HepG2 (cell line): ENCODE results near the gene HSPA4L. TPM values are rescaled to one million over a fixed set of nuclear protein-coding genes. Genes with fewer than 3 reads are reported as not detected.

Experiments used
- ATAC-seq: fragments of 200-7000 bp; cut with Tn5 transposase; 3 replicates; pipeline ENCODE4 v1.9.1; 2020; ENCODE audit warnings: mild to moderate bottlenecking, moderate library complexity
- BruUV-seq: library from RNA; stranded (reverse); fragments of 400-500 nt; replicated peaks from 2 replicates; lab custom pipeline; 2021; lab: Mats Ljungman, UMichigan
- CTCF ChIA-PET: fragments of 300-600 bp; formaldehyde crosslinking; extraction: SDS; loops from one replicate; lab custom pipeline; 2021; ENCODE audit warnings: low total read pairs, inconsistent platforms, low intra/inter-chr PET ratio; lab: Yijun Ruan, JAX
- POLR2A ChIA-PET: fragments of 350-600 bp; sonication (Branson Sonifier 250); formaldehyde crosslinking; loops from one replicate; lab custom pipeline; 2020; ENCODE audit warnings: antibody characterized with exemption, inconsistent platforms; lab: Yijun Ruan, JAX
- DNase-seq: peaks from one replicate; pipeline ENCODE4 v3.0.0-alpha.2; 2015; ENCODE audit warnings: low spot score
- FAIRE-seq: peaks from 3 replicates; lab custom pipeline; 2011; peaks lifted over from hg19 to GRCh38; lab: Jason Lieb, UNC
- H2AFZ ChIP-seq: one replicate; pipeline ENCODE4 v1.6.1; 2011; ENCODE audit warnings: low read length, inconsistent platforms
- H3K27ac ChIP-seq: fragments of 300-600 bp; 3 replicates; pipeline ENCODE4 v1.8.0; 2011; ENCODE audit warnings: mixed run types, mild to moderate bottlenecking, mixed read lengths, low read length, inconsistent platforms; ENCODE audit not compliant: insufficient read depth; ENCODE audit errors: extremely low read length
- H3K27me3 ChIP-seq, 2 experiments: fragments of 200-600 bp in 1 of 2; 2 replicates in 1 of 2; 3 replicates in 1 of 2; pipeline versions ENCODE4 v1.6.0 to v1.8.0; 2011; ENCODE audit warnings: low read length in 2 of 2, mild to moderate bottlenecking in 2 of 2, moderate library complexity in 2 of 2, inconsistent platforms in 1 of 2; ENCODE audit not compliant: insufficient read depth in 2 of 2, control insufficient read depth in 1 of 2
- H3K36me3 ChIP-seq, 2 experiments: fragments of 200-600 bp in 1 of 2; replicated peaks in 1 of 2; 2 replicates in 1 of 2; 3 replicates in 1 of 2; pipeline versions ENCODE4 v1.5.1 to v1.8.0; 2011; ENCODE audit warnings: low read length in 2 of 2, inconsistent platforms in 1 of 2; ENCODE audit not compliant: insufficient read depth in 2 of 2, control insufficient read depth in 1 of 2
- H3K4me1 ChIP-seq: 2 replicates; pipeline ENCODE4 v1.5.1; 2012; ENCODE audit warnings: low read length, inconsistent platforms; ENCODE audit not compliant: insufficient read depth
- H3K4me2 ChIP-seq: 2 replicates; pipeline ENCODE4 v1.6.0; 2011; ENCODE audit warnings: low read depth, low read length, inconsistent platforms
- H3K4me3 ChIP-seq, 3 experiments: fragments of 200-600 bp in 1 of 3; sonication (generic), shearing (Covaris generic) in 1 of 3; replicated peaks in 1 of 3; 2 replicates each; pipeline ENCODE4 v1.5.1; 2011 to 2016; ENCODE audit warnings: low read length in 3 of 3, inconsistent platforms in 2 of 3, low read depth in 2 of 3, mild to moderate bottlenecking in 2 of 3, control low read depth in 1 of 3, mixed read lengths in 1 of 3; ENCODE audit not compliant: insufficient read depth in 1 of 3
- H3K79me2 ChIP-seq: one replicate; pipeline ENCODE4 v1.6.1; 2011; ENCODE audit warnings: low read length, inconsistent platforms; ENCODE audit not compliant: insufficient read depth
- H3K9ac ChIP-seq: 2 replicates; pipeline ENCODE4 v1.6.0; 2011; ENCODE audit warnings: mild to moderate bottlenecking, low read depth, low read length, inconsistent platforms; ENCODE audit not compliant: insufficient read depth
- H3K9me3 ChIP-seq: 2 replicates; pipeline ENCODE4 v1.5.1; 2012; ENCODE audit warnings: mild to moderate bottlenecking, low read length
- H4K20me1 ChIP-seq: 2 replicates; pipeline ENCODE4 v1.6.0; 2011; ENCODE audit warnings: inconsistent platforms, mild to moderate bottlenecking, low read length, moderate library complexity; ENCODE audit not compliant: insufficient read depth
- DBP ChIP-seq: sonication (generic); formaldehyde crosslinking; IDR thresholded peaks from 2 replicates; pipeline ENCODE4 v1.4.0; 2020; ENCODE audit warnings: missing genetic modification reagents; ENCODE audit errors: not compliant biosample characterization
- ETV5 ChIP-seq: IDR thresholded peaks from 2 replicates; pipeline ENCODE4 v1.6.1; 2018; ENCODE audit warnings: missing biosample characterization, missing genetic modification reagents, inconsistent platforms, borderline replicate concordance
- HOXA9 ChIP-seq: sonication (generic); formaldehyde crosslinking; IDR thresholded peaks from 2 replicates; pipeline ENCODE4 v1.8.1; 2022; ENCODE audit warnings: missing genetic modification reagents, mild to moderate bottlenecking, moderate library complexity, borderline replicate concordance
- JDP2 ChIP-seq: sonication (generic); formaldehyde crosslinking; IDR thresholded peaks from 2 replicates; pipeline ENCODE4 v1.8.1; 2022; ENCODE audit warnings: missing genetic modification reagents, borderline replicate concordance
- JUN ChIP-seq: sonication (generic); formaldehyde crosslinking; IDR thresholded peaks from 2 replicates; pipeline ENCODE4 v1.4.0; 2020; ENCODE audit warnings: mild to moderate bottlenecking, missing genetic modification reagents
- MIXL1 ChIP-seq: IDR thresholded peaks from 2 replicates; pipeline ENCODE4 v1.6.1; 2016
- MXI1 ChIP-seq: IDR thresholded peaks from 3 replicates; pipeline ENCODE4 v1.6.1; 2012; ENCODE audit warnings: low read depth, low read length, inconsistent platforms, borderline replicate concordance
- NFYB ChIP-seq: sonication (generic); formaldehyde crosslinking; IDR thresholded peaks from 2 replicates; pipeline ENCODE4 v1.4.0; 2020; ENCODE audit warnings: missing genetic modification reagents
- PTBP1 ChIP-seq: fragments of 200-400 bp; formaldehyde crosslinking; IDR thresholded peaks from 2 replicates; pipeline ENCODE4 v1.6.1; 2018; ENCODE audit warnings: low read length, low read depth; ENCODE audit not compliant: poor library complexity, severe bottlenecking
- REXO4 ChIP-seq: sonication (generic); formaldehyde crosslinking; IDR thresholded peaks from 2 replicates; pipeline ENCODE4 v1.8.0; 2022; ENCODE audit warnings: missing genetic modification reagents, mild to moderate bottlenecking, borderline replicate concordance
- U2AF2 ChIP-seq: fragments of 200-400 bp; formaldehyde crosslinking; IDR thresholded peaks from 2 replicates; pipeline ENCODE4 v1.6.1; 2017; ENCODE audit warnings: low read depth, mild to moderate bottlenecking, low read length
- ZBTB25 ChIP-seq: IDR thresholded peaks from 2 replicates; pipeline ENCODE4 v1.6.1; 2018; ENCODE audit warnings: missing genetic modification reagents
- ZBTB7B ChIP-seq: sonication (generic); formaldehyde crosslinking; IDR thresholded peaks from 2 replicates; pipeline ENCODE4 v1.4.0; 2020; ENCODE audit warnings: missing genetic modification reagents
- ZFP36L1 ChIP-seq: sonication (generic); formaldehyde crosslinking; IDR thresholded peaks from 2 replicates; pipeline ENCODE4 v1.8.0; 2022; ENCODE audit warnings: mild to moderate bottlenecking, missing genetic modification reagents, moderate library complexity
- ZNF143 ChIP-seq: sonication (generic); formaldehyde crosslinking; IDR thresholded peaks from 2 replicates; pipeline ENCODE4 v1.4.0; 2020; ENCODE audit warnings: missing genetic modification reagents
- ZNF3 ChIP-seq: IDR thresholded peaks from 2 replicates; pipeline ENCODE4 v1.7.0; 2017; ENCODE audit warnings: inconsistent platforms
- ZNF614 ChIP-seq: IDR thresholded peaks from 2 replicates; pipeline ENCODE4 v1.6.1; 2018; ENCODE audit warnings: missing biosample characterization, missing genetic modification reagents, inconsistent platforms, borderline replicate concordance
- WGBS: methylation state at CpG from one replicate; pipeline ENCODE4 v1.1.6; 2017; ENCODE audit warnings: low lambda C conversion rate; 5-methylcytosine and 5-hydroxymethylcytosine counted together
- in situ Hi-C: cut with HindIII; loops from 2 replicates; pipeline ENCODE4 v1.10.0; 2017; ENCODE audit warnings: low pct_unique_long_range_greater_than_20kb; ENCODE audit not compliant: extremely low pct_ligation_motif_present
- intact Hi-C: fragments of 100-400 bp; cut with micrococcal nuclease; formaldehyde crosslinking; loops from one replicate; pipeline ENCODE4 v1.10.0; 2022; ENCODE audit not compliant: unreplicated experiment
- polyA plus RNA-seq, 8 experiments: library from polyadenylated mRNA; depleted of rRNA in 3 of 8; stranded (reverse) in 7 of 8; unstranded in 1 of 8; fragments of >200 nt; fragmentation: Illumina TruSeq in 4 of 8; extraction: Trizol in 4 of 8; gene quantifications; 2 replicates each; pipeline versions ENCODE4 v1.2.1 to v1.2.3, GENCODE V29; 2011 to 2016; ENCODE audit warnings: low read depth in 4 of 8, missing spikeins in 1 of 8, mixed read lengths in 1 of 8; ENCODE audit not compliant: insufficient read depth in 1 of 8
- total RNA-seq, 5 experiments: library from RNA; depleted of rRNA; stranded (reverse); fragments of >200 nt; fragmentation: Illumina TruSeq; extraction: Trizol; gene quantifications; 2 replicates each; pipeline ENCODE4 v1.2.3, GENCODE V29; 2016; ENCODE audit warnings: low read depth in 1 of 5
- TF ChIP-seq, protein P1 (sequence below): IDR thresholded peaks from 2 replicates; pipeline ENCODE4 v1.6.1; 2016; ENCODE audit warnings: control low read depth

HSPA4L gene
- total and polyA plus RNA-seq, 2 of the 13 experiments (the other 11 are each of a cell fraction or from before 2014, with no cell fraction given): 3.7 to 31.5 TPM

- peak overlapping the region; percentile 58 for H3K4me2 ChIP-seq
- CTCF ChIA-PET: no interaction called here
- H3K9me3 ChIP-seq: no peaks in the 10 kb centered on the region
- H3K79me2 ChIP-seq: no peaks in the 10 kb centered on the region
- ATAC-seq: peak; percentile 24
- no TSS peak for BruUV-seq
- peak overlapping the region; percentile 18 to 41 (median 21); a peak in 3 of 6 replicates for H3K4me3 ChIP-seq
- peak overlapping the region; percentile 84 for H2AFZ ChIP-seq
- no peak overlapping the region for H3K9ac ChIP-seq
- TF ChIP-seq ZNF3 (CRISPR knock-in tag) (no peak), PTBP1 (no peak), MIXL1 (CRISPR knock-in tag) (no peak), ETV5 (CRISPR knock-in tag) (no peak)
- TF ChIP-seq, protein P1, sequence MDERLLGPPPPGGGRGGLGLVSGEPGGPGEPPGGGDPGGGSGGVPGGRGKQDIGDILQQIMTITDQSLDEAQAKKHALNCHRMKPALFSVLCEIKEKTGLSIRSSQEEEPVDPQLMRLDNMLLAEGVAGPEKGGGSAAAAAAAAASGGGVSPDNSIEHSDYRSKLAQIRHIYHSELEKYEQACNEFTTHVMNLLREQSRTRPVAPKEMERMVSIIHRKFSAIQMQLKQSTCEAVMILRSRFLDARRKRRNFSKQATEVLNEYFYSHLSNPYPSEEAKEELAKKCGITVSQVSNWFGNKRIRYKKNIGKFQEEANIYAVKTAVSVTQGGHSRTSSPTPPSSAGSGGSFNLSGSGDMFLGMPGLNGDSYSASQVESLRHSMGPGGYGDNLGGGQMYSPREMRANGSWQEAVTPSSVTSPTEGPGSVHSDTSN: peak; percentile 75
- no peaks in the 10 kb centered on the region for H4K20me1 ChIP-seq
- peaks cover 21% of the 10 kb centered on the region for H3K4me1 ChIP-seq
- no peaks in the 10 kb centered on the region; a peak in 1 of 5 replicates for H3K27me3 ChIP-seq
- no peaks in the 10 kb centered on the region for H3K36me3 ChIP-seq
- in situ Hi-C loops (no loop called here), intact Hi-C loops (loop anchor here (5.0 kb wide), 1 partner anchor 156 kb away; no protein-coding TSS in a partner anchor)
- WGBS: 0% methylated on average over 2 of the region's 2 CpGs
- peak; percentile 71 for DNase-seq
- FAIRE-seq: peak; percentile 74
- no peak overlapping the region for H3K27ac ChIP-seq
- POLR2A ChIA-PET: no interaction called here
Measured at GRCh38 chr4:127778102-127778501, 4.0 kb upstream of the HSPA4L start.

- H3K4me2 ChIP-seq: no peak overlapping the region
- no peak overlapping the region for H3K4me3 ChIP-seq
- no peaks in the 10 kb centered on the region; a peak in 1 of 5 replicates for H3K27me3 ChIP-seq
- H3K36me3 ChIP-seq: no peaks in the 10 kb centered on the region
- ChIA-PET POLR2A (no interaction called here), CTCF (no interaction called here)
- in situ Hi-C loops: no loop called here
- no peak overlapping the region for H3K27ac ChIP-seq
- no peak for ATAC-seq
- DNase-seq: no peak
- FAIRE-seq: no peak
- no peak overlapping the region for H3K9ac ChIP-seq
- BruUV-seq: no TSS peak
- H2AFZ ChIP-seq: no peak overlapping the region
- H4K20me1 ChIP-seq: no peaks in the 10 kb centered on the region
- intact Hi-C loops: loop anchor here (10.0 kb wide), 2 partner anchors 104 to 184 kb away; partner anchors contain the start of genes ABHD18, MFSD8 and PLK4
- peaks cover 22% of the 10 kb centered on the region for H3K79me2 ChIP-seq
- 87% methylated on average over 12 of the region's 12 CpGs for WGBS
- no peaks in the 10 kb centered on the region for H3K9me3 ChIP-seq
- H3K4me1 ChIP-seq: peaks cover 33% of the 10 kb centered on the region
- TF ChIP-seq ZNF614 (CRISPR knock-in tag): no peak
- TF ChIP-seq JUN (CRISPR knock-in tag): no peak
- no peak for TF ChIP-seq NFYB
- TF ChIP-seq REXO4 (CRISPR knock-in tag): no peak
- no peak for TF ChIP-seq U2AF2
- no peak for TF ChIP-seq JDP2 (CRISPR knock-in tag)
- no peak for TF ChIP-seq HOXA9 (CRISPR knock-in tag)
- TF ChIP-seq ZBTB7B (CRISPR knock-in tag): no peak
- no peak for TF ChIP-seq MXI1
- TF ChIP-seq ZBTB25: no peak
- TF ChIP-seq ZFP36L1: no peak
- no peak for TF ChIP-seq DBP (CRISPR knock-in tag)
- TF ChIP-seq ZNF143 (CRISPR knock-in tag): no peak
Measured at GRCh38 chr4:127780598-127780997, 1.5 kb upstream of the HSPA4L start.
